SU-DHL-6 (cell line): ENCODE measurements around the gene RPTOR.
"Not testable (repeated sequence)": the region's sequence is repeated elsewhere in the genome, so short reads cannot be mapped to it uniquely, and the experiment has no call there.

ENCODE experiments used
- H2AFZ ChIP-seq: fragments of 200-600 bp; sonication (generic); 2 replicates; pipeline ENCODE4 v1.6.1; 2014; ENCODE audit warnings: low read depth, mild to moderate bottlenecking, moderate library complexity, mixed read lengths, antibody characterized with exemption, low read length; ENCODE audit not compliant: severe bottlenecking
- H3F3A ChIP-seq: fragments of 200-600 bp; shearing (Covaris generic); 2 replicates; pipeline ENCODE4 v1.6.0; 2016; ENCODE audit warnings: antibody characterized with exemption, mild to moderate bottlenecking; ENCODE audit not compliant: insufficient read depth
- H3K27ac ChIP-seq: fragments of 200-600 bp; sonication (generic); 2 replicates; pipeline ENCODE4 v1.5.1; 2016; ENCODE audit warnings: low read depth, mild to moderate bottlenecking, low read length, moderate library complexity, mixed read lengths
- H3K27me3 ChIP-seq: fragments of 200-600 bp; sonication (generic), shearing (Covaris generic); 2 replicates; pipeline ENCODE4 v1.6.0; 2014; ENCODE audit warnings: mild to moderate bottlenecking, low read length
- H3K36me3 ChIP-seq: fragments of 200-600 bp; sonication (generic); 2 replicates; pipeline ENCODE4 v1.6.1; 2014; ENCODE audit warnings: mild to moderate bottlenecking, low read length, mixed read lengths
- H3K4me2 ChIP-seq: fragments of 300-600, 200-600 bp; shearing (Covaris generic), sonication (generic); 2 replicates; pipeline ENCODE4 v1.6.0; 2014; ENCODE audit warnings: low read length, low read depth, mild to moderate bottlenecking; ENCODE audit not compliant: poor library complexity, severe bottlenecking
- H3K4me3 ChIP-seq: fragments of 200-600 bp; sonication (generic); 2 replicates; pipeline ENCODE4 v1.5.1; 2014; ENCODE audit warnings: antibody characterized with exemption, low read length, mild to moderate bottlenecking, mixed read lengths; ENCODE audit not compliant: insufficient read depth, poor library complexity, severe bottlenecking
- H3K79me2 ChIP-seq: fragments of 200-600 bp; sonication (generic); 2 replicates; pipeline ENCODE4 v1.6.1; 2014; ENCODE audit warnings: mild to moderate bottlenecking, low read length, moderate library complexity; ENCODE audit not compliant: insufficient read depth
- H3K9ac ChIP-seq: fragments of 200-600 bp; sonication (generic); 2 replicates; pipeline ENCODE4 v1.7.0; 2014; ENCODE audit warnings: mild to moderate bottlenecking, low read length
- H3K9me2 ChIP-seq: fragments of 200-600 bp; sonication (generic); replicated peaks from 2 replicates; pipeline ENCODE4 v1.6.1; 2014; ENCODE audit warnings: low read length; ENCODE audit not compliant: insufficient read depth
- H3K9me3 ChIP-seq: fragments of 200-600 bp; sonication (generic); 2 replicates; pipeline ENCODE4 v1.6.1; 2014; ENCODE audit warnings: low read length, mixed read lengths; ENCODE audit not compliant: insufficient read depth
- H4K20me1 ChIP-seq: fragments of 200-600 bp; sonication (generic); 2 replicates; pipeline ENCODE4 v1.6.1; 2014; ENCODE audit warnings: low read depth, mild to moderate bottlenecking, antibody characterized with exemption, low read length, moderate library complexity, mixed read lengths
- EZH2phosphoT487 ChIP-seq: fragments of 200-600 bp; sonication (generic), shearing (Covaris generic); conservative IDR thresholded peaks from 2 replicates; pipeline ENCODE4 v1.6.1; 2018; ENCODE audit warnings: mild to moderate bottlenecking, antibody characterized with exemption, low read length, moderate library complexity, mixed read lengths
- TF ChIP-seq, protein P1 (sequence below): fragments of 200-600 bp; sonication (generic); IDR thresholded peaks from one replicate; pipeline ENCODE4 v1.5.1; 2017; ENCODE audit warnings: antibody characterized with exemption, mild to moderate bottlenecking, low read length, moderate library complexity; ENCODE audit not compliant: insufficient read depth, poor library complexity, severe bottlenecking

RPTOR gene

GRCh38 chr17:80503921-80504320 is 40.7 kb upstream of the RPTOR start:
- Histone ChIP-seq H3K9ac (no peak overlapping the region), H3K27me3 (no peaks in the 10 kb centered on the region), H3F3A (no peaks in the 10 kb centered on the region), H3K4me2 (no peak overlapping the region), H2AFZ (no peak overlapping the region), H3K9me3 (no peaks in the 10 kb centered on the region), H3K36me3 (no peaks in the 10 kb centered on the region), H3K9me2 (no peaks in the 10 kb centered on the region), H3K79me2 (no peaks in the 10 kb centered on the region), H3K27ac (no peak overlapping the region), H3K4me3 (no peak overlapping the region), H4K20me1 (no peaks in the 10 kb centered on the region)
- no peak for TF ChIP-seq EZH2phosphoT487
- TF ChIP-seq, protein P1, sequence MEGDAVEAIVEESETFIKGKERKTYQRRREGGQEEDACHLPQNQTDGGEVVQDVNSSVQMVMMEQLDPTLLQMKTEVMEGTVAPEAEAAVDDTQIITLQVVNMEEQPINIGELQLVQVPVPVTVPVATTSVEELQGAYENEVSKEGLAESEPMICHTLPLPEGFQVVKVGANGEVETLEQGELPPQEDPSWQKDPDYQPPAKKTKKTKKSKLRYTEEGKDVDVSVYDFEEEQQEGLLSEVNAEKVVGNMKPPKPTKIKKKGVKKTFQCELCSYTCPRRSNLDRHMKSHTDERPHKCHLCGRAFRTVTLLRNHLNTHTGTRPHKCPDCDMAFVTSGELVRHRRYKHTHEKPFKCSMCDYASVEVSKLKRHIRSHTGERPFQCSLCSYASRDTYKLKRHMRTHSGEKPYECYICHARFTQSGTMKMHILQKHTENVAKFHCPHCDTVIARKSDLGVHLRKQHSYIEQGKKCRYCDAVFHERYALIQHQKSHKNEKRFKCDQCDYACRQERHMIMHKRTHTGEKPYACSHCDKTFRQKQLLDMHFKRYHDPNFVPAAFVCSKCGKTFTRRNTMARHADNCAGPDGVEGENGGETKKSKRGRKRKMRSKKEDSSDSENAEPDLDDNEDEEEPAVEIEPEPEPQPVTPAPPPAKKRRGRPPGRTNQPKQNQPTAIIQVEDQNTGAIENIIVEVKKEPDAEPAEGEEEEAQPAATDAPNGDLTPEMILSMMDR = no peak

DNA sequence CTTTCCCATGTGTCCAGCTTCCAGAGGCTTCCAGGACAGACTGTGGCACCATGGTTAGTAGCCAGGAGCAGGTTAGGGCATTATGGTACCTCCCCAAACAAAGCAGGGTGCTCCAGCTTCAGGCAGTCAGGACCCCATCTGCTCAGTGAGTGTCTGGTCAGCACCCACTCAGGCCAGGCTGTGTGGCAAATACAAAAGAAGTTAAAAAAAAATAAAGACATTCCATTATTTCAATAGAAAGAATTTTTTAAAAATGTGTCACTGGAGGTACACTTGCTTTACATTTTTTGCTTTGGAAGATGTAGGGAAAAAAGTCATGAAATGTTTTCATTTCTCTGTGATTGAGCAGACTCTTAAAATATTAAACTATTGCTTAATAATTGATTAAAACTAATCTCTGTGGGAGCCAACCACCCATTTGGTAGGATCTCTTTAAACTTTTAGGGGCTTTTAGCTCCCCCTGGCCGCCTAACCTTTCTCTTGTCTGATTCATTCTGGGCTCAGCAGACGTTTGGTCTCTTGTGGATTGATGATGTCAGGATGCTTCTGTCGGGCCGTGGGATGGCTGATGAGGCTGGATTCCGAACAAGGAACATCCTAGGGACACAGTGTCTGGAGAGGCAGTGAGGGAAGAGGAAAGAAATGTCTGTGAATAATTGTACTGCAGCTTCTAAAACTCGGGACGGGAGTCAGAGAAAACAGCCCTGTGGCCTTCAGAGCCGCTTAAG is 39.8 kb upstream of the RPTOR start:
- Histone ChIP-seq H2AFZ (no peak overlapping the region), H3K27ac (no peak overlapping the region), H3K4me3 (no peak overlapping the region)

GRCh38 chr17:80507177-80507576 is 37.5 kb upstream of the RPTOR start:
- H3K4me2 ChIP-seq, H3K27me3 ChIP-seq, H3K9me3 ChIP-seq: not testable (repeated sequence)

More for the DNA sequence above, 39.8 kb upstream of the RPTOR start:
- Histone ChIP-seq H3F3A (no peaks in the 10 kb centered on the region), H3K4me2 (no peak overlapping the region), H3K9ac (no peak overlapping the region), H4K20me1 (no peaks in the 10 kb centered on the region), H3K9me3 (no peaks in the 10 kb centered on the region), H3K27me3 (no peaks in the 10 kb centered on the region), H3K79me2 (no peaks in the 10 kb centered on the region), H3K9me2 (no peaks in the 10 kb centered on the region), H3K36me3 (no peaks in the 10 kb centered on the region)
- TF ChIP-seq, protein P1 = no peak
- TF ChIP-seq EZH2phosphoT487 = no peak

DNA sequence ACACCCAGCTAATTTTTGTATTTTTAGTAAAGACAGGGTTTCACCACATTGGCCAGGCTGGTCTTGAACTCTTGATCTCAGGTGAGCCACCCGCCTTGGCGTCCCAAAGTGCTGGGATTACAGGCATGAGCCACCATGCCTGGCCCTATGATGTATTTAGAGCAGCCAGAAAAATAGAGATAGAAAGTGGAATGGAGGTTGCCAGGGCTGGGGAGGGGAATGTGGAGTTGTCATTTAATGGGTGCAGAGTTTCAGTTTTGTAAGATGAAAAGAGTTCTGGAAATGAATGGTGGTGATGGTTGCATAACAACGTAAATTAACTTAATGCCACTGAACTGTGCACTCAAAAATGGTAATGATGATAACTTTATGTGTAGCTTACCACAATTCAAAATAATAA is 36.7 kb upstream of the RPTOR start:
- H2AFZ ChIP-seq = no peak overlapping the region
- H3K9me3 ChIP-seq = no peaks in the 10 kb centered on the region
- H4K20me1 ChIP-seq = no peaks in the 10 kb centered on the region
- no peak overlapping the region for H3K27ac ChIP-seq
- H3K9ac ChIP-seq = no peak overlapping the region
- no peak for TF ChIP-seq EZH2phosphoT487
- TF ChIP-seq, protein P1 = no peak
- no peaks in the 10 kb centered on the region for H3K27me3 ChIP-seq
- H3K9me2 ChIP-seq = no peaks in the 10 kb centered on the region
- H3K79me2 ChIP-seq = no peaks in the 10 kb centered on the region
- H3K4me2 ChIP-seq = no peak overlapping the region
- no peaks in the 10 kb centered on the region for H3F3A ChIP-seq
- no peak overlapping the region for H3K4me3 ChIP-seq
- H3K36me3 ChIP-seq = no peaks in the 10 kb centered on the region

More at GRCh38 chr17:80507177-80507576, 37.5 kb upstream of the RPTOR start:
- H3K9me2 ChIP-seq, H3K36me3 ChIP-seq, H3K4me3 ChIP-seq, H3K9ac ChIP-seq, H2AFZ ChIP-seq, H4K20me1 ChIP-seq, H3K79me2 ChIP-seq, H3K27ac ChIP-seq, H3F3A ChIP-seq: not testable (repeated sequence)
